Activated CD4-positive, alpha-beta T cell treated with anti-CD3 and anti-CD28 coated beads for 1 hour (primary cell): ENCODE data around the gene ZNF35.
A peak's percentile ranks its signal among the peaks of the same experiment; 100 is the strongest.
"Not testable (repeated sequence)": the region's sequence is repeated elsewhere in the genome, so short reads cannot be mapped to it uniquely, and the experiment has no call there.

Experiments used
- DNase-seq: peaks from one replicate; pipeline ENCODE4 v3.0.0-alpha.2; 2020

ZNF35 gene

DNA sequence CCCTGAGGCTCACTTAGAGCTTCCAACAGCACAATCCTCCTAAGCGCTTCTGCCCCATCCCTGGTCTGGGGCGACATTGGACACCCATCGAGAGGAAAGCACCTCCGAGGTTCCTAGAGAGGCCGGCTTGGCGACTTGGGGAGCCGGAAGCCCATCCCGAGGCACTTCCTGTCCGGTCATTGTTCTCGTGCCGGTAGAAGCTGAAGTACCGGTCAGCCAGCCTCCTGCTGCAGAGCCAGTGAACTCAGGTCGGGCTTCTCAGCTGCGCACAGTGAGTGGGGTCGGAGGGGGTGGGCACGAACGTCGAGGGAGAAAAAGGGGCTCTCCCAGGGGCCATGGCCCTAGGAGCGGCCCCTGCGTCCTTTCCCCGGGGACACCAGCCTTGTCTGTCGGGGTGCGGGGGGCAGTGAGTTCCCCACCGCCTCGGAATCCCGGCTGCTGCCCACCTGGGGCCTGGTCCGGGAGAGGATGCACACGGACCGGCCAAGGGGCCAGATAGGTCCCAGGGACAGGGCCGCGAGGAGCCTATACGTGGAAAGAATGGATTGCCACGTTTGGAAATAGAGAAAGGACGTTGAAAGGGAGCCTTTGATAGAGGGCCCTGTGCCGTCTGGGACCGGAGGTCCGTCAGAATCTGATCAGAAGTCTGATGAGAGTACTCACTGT is at the start of gene ZNF35:
Gene ZNF35, plus strand, starts transcription at position 169 of the 666 bp plus-strand sequence. CDS start 2,336 bp downstream, outside the sequence.
- DNase-seq: no peak

GRCh38 chr3:44601749-44602148 is 46.8 kb upstream of the ZNF35 start:
- no peak for DNase-seq

DNA sequence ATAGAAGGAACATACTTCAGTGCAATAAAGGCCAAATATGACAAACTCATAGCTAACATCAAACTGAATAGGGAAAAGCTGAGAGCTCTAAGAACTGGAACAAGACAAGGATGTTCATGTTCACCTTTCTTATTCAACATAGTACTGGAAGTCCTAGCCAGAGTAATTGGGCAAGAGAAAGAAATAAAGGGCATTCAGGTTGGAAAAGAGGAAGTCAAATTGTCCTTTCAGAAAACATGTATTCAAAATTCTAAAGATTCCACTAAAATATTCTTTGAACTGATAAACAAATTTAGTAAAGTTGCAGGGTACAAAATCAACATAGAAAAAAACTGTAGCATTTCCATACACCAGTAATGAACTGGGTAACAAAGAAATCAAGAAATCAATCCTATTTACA is 35.9 kb upstream of the ZNF35 start:
- DNase-seq: no peak

DNA sequence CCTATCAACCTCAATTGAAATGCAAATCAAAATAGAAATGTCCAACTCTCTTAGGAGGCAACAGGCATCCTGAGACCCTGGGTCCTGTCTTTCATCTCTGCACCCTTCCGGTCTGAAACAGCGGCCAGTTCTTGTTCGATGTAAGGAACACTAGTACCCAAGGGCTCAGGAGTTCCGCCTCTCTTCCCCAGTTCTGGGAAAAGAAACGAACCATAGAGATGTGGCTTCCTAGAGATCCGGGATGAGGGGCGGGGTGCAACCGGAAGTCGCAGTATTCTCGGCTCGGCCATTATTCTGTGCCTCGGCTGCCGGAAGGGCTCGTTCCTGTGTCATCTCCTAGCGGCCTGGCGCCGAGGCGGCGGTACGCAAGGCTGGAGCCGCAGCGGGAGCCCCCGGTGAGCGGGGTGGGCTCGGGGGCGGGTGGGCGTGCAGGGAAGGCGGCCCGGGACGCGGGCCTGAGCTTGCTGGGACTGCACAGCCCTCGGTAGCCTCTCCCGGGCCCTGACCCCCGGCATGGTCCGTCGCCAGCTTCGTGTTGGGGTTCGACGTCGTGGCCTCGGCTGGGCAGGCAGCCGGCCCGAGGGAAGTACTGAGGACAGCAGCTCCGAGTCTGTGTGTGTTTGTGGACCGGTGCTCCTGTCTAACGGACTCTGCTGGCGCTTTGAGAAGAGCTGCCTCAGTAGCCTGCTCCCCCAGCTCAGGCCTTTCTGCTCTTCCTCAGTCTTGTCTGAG is 23.6 kb upstream of the ZNF35 start, which contains the start of gene ZNF197:
Gene ZNF197, plus strand, starts transcription at position 288 of the 732 bp plus-strand sequence. CDS start 4,119 bp downstream, outside the sequence.
- DNase-seq: peak; percentile 30

GRCh38 chr3:44628716-44629115 is 19.8 kb upstream of the ZNF35 start:
- DNase-seq: no peak

DNA sequence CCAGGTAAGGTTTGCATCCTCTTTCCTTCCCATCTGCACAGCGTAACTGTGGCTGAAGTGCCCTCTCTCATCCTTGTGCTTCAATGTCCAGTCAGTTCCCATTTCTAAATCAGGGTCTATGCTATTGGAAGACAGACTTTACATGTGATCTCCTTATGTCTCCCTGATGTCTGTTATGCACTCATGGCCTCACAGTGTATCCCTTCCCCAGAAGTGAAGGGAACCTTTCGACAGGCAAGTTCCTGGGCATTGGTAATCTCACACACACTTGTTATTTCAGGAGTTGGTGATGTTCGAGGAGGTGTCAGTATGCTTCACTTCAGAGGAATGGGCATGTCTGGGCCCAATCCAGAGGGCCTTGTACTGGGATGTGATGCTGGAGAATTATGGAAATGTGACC is 16.3 kb upstream of the ZNF35 start:
- no peak for DNase-seq

- no peak for DNase-seq
Observed at GRCh38 chr3:44642337-44642736, 6.2 kb upstream of the ZNF35 start.

DNA sequence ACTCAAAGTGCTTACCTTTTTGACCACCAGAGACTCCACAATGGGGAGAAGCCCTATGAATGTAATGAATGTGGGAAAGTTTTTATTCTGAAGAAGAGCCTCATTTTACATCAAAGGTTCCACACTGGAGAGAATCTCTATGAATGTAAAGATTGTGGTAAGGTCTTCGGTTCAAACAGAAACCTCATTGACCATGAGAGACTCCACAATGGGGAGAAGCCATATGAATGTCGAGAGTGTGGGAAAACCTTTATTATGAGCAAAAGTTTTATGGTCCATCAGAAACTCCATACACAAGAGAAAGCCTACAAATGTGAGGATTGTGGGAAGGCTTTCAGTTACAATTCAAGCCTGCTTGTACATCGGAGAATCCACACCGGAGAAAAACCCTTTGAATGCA is 5.5 kb upstream of the ZNF35 start:
- no peak for DNase-seq

- no peak for DNase-seq
Observed at GRCh38 chr3:44647771-44648170, 761 bp upstream of the ZNF35 start.

DNA sequence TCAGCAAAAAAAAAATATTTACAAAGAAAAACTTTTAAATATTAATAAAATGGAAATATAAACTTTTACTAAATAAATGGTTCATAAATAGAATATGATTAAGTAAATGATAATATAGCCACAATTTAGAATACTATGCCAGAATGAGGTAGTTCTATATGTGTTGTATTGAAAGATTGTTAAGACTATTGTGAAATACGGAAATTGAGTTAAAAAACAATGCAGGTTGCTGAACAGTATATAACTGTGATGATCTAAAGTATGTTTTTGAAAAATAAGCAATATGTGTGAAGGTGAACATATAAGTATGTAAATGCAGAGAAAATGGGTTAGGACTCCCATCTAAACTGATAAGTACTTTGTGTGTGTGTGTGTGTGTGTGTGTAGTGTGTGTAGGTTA is 1.2 kb downstream of the ZNF35 start:
- DNase-seq: no peak

DNA sequence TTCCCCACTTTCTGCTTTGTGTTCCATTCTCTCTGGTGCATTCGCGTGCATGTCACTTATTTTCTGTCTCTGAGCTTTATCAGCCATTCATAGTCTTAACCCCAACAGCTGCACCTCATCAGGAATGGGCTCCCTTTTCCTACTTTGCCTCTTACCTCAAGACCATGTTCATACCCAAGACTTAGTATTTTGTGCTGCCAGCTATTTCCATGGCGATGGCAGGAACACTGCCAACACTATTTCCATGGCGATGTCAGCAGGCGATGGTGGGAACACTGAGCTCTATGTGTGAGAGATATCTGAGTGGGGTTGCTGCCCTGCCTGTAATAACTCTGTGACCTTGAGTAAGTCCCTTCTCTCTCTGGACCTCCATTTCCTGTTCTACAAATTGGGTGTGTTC is 5.5 kb downstream of the ZNF35 start:
- DNase-seq: no peak

DNA sequence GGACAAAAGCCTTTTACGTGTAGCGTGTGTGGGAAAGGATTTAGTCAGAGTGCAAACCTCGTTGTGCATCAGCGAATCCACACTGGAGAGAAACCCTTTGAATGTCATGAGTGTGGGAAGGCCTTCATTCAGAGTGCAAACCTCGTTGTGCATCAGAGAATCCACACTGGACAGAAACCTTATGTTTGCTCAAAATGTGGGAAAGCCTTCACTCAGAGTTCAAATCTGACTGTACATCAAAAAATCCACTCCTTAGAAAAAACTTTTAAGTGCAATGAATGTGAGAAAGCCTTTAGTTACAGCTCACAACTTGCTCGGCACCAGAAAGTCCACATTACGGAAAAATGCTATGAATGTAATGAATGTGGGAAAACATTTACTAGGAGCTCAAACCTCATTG is 10.5 kb downstream of the ZNF35 start:
- no peak for DNase-seq

DNA sequence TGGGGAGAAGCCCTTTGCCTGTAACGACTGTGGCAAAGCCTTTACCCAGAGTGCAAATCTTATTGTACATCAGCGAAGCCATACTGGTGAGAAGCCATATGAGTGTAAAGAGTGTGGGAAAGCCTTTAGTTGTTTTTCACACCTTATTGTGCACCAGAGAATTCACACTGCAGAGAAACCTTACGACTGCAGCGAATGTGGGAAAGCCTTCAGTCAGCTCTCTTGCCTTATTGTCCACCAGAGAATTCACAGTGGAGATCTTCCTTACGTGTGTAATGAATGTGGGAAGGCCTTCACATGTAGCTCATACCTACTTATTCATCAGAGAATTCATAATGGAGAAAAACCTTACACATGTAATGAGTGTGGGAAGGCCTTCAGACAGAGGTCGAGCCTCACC is 10.9 kb downstream of the ZNF35 start:
- DNase-seq: no peak

- DNase-seq: no peak
Observed at GRCh38 chr3:44661189-44661588, 12.7 kb downstream of the ZNF35 start.

DNA sequence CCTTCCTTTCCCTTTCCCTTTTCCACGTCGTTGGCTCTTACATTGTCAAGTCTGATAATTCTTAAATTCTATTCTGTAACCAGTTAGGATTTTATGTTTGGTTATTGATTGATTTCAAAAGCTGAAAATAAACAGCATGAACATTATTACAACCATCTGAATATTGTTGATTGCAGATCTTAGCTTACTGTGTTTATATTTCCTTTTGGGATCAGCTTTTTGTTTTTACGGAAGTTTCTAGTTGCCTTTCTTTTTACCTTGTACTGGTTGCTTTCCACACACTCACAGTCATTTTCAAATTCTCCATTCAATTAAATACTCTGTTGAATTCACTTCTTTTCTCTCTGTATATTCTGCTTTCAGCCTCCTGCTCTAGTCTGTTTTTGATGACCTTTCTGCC is 16.6 kb downstream of the ZNF35 start:
- DNase-seq: no peak

DNA sequence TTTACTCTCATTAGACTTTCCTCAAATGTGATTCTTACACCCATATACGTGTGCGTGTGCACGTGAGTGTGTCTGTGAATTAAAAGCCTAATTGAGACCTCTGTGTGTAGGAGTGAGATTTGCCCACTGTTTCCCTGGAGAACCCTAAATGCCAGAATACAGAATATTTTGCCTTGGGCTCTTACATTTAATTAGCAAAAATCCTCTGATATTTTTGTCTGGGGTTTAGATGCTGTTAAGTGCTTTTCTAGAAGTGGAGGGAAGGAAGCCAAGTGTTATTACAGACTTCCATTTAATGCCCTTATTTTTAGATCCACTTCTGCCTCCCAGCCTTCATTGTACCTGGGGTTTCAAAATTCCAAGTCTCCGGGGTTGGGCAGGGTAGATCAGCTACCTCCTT is 17.8 kb downstream of the ZNF35 start:
- DNase-seq: no peak

DNA sequence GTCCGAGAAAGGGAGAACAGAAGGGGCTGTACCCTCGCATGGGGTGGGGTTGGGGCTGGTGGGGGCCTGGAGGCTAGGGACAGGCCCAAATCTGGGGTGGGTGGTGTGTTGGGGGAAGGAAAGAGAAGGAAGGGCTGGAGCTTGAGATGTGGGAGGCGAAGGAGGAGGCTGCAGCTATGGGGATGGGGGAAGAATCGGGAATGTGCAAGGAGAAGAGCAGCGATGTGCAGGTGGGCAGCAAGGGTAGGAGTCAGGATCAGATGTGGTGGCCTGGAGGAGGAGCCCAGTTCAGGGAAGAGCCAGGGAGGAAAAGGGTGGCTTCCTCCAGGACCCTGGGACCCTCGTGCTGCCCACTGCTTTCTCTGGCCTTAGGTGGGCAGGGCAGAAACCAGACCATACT is 21.2 kb downstream of the ZNF35 start:
- DNase-seq: no peak

- DNase-seq: not testable (repeated sequence)
Observed at GRCh38 chr3:44673466-44673865, 24.9 kb downstream of the ZNF35 start.

DNA sequence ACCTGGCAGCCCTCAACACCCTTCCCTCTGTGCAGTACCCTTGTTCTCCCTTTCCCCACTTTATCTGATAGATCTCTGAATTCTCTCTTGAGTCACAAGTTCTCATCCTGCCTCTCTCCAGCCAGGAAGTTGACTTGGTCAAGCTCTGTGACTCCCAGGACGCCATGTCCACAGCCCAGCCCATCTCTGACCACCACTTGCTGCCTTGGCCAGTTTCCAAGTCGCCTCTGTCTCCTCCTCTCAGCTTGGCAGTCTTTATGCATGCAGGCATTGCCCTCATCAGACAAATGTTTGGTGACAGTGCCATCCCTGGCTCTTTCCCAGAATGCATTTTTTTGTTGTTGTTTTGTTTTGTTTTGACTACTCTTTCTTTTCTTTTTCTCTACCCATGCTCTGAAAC is 25.7 kb downstream of the ZNF35 start:
- DNase-seq: no peak

DNA sequence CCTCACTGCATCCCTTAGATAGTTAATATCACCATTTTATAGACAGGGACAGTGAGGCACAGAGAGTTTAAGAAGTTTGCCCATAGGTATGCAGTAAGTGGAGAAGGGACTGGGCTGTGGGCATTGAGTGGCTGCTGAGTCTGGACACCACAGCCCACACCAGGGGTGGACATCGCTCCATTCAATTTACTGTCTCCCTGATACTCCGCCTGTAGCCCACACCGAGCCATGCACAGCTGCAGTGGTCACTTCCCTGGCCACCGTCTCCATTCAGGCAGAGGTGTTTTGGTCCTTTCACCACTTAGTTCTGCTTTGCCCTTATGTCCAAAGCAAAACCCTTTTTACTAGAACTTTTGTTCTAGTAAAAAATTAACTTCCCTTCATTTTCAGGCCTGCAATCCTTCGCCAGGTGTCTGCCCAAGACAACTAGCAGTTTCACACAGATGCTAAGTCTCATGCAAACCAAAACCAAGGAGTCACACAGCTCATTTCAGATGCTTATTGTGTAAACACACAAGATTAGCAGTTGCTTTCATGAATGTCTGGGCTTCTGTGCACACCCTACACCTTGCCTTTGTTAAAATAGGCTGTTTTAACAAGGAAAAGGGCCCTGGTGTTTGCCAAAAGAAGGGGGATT is 30.1 kb downstream of the ZNF35 start:
- no peak for DNase-seq

DNA sequence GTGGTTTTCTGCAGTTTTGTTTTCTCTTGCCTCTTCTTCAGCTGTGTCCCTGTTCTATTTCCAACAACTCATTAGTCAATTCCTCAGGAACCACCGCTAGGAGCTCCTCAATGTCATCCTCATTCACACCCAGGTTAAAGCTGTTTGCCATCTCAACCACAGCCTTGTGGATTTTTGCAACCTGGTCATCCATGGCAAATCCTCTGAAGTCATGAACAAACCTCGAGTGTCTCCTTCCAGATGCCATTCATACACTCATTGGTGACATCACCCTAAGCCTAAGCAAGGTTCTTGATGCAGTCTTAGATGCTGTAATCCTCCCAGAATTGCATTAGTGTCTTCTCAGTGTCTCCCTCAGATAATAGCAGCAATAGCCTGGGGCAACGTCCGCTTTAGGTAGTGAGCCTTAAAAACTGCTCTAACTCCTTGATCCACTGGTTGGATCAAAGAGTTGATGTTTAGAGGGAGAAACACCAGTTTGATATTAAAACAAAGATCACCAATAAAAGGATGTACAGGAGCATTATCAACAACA is 32.5 kb downstream of the ZNF35 start:
- no peak for DNase-seq

- no peak for DNase-seq
Observed at GRCh38 chr3:44682182-44682896, 33.8 kb downstream of the ZNF35 start.

DNA sequence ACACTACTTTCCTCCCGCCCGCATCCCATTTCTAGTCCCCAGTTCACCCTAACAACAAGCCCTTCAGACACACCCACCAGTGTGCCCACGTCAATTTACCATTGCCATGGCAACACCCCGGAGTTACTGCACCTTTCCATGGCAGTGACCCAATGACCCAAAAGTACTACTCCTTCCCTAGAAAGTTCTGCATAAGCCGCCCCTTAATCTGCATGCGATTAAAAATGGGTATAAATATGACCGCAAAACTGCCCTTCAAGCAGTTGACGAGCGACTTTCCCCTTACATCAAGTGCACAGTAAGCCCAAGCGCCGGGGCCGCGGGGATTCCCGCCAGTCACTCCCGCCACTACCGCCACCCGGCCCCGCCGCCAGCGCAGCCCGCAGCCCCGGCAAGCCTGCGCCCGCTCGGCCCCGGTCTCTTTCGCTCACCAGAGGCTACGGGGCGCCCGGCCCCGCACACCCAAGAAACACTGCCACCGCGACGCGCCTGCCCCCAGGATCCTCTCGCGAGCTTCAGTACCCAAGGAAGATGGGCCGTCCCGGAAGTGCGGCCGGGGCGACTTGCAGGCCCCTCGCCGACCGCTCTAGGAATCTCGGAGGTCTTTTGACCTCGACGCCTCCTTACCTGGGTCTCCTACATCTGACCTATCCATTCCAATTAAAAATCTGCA is 36.7 kb downstream of the ZNF35 start:
- DNase-seq: peak; percentile 39
